ENCODE results near the gene GPATCH11. TPM values are rescaled to one million over a fixed set of nuclear protein-coding genes. Genes with fewer than 3 reads are reported as not detected.

The GPATCH11 gene
- total and polyA plus RNA-seq, 2 of the 4 experiments (the other 2 are of a cell fraction), result 3.9 to 4.7 TPM

GRCh38 chr2:37052600-37053332 lies 31.6 kb upstream of the GPATCH11 start:
- TF ChIP-seq BHLHE40 (IDR thresholded peaks at IDR 0.05; ENCODE audit: low read depth, low read length), result no peak
- no peak for TF ChIP-seq RCOR1 (IDR thresholded peaks at IDR 0.05; ENCODE audit: insufficient replicate concordance, low read length)
- no peak for TF ChIP-seq USF2 (IDR thresholded peaks at IDR 0.05; ENCODE audit: low read depth, low read length)
- TF ChIP-seq ELK1 (IDR thresholded peaks at IDR 0.05; ENCODE audit: borderline replicate concordance, low read depth, low read length), result no peak
- no peak for TF ChIP-seq CHD1 (IDR thresholded peaks at IDR 0.05; ENCODE audit: low read depth, low read length)
- no peak for TF ChIP-seq MXI1 (IDR thresholded peaks at IDR 0.05; ENCODE audit: borderline replicate concordance, low read depth, low read length)
- TF ChIP-seq SMC3 (IDR thresholded peaks at IDR 0.05; ENCODE audit: low read depth, low read length), result no peak
- no peak for TF ChIP-seq RFX5 (IDR thresholded peaks at IDR 0.05; ENCODE audit: low read depth, low read length)
- no peak for TF ChIP-seq CEBPB (IDR thresholded peaks at IDR 0.05; ENCODE audit: low read depth, low read length)
- TF ChIP-seq CTCF (conservative IDR thresholded peaks at IDR 0.05; ENCODE audit: low read depth, low read length), result no peak
- no peak for TF ChIP-seq MAFK (IDR thresholded peaks at IDR 0.05; ENCODE audit: low read depth, low read length)
- no peak for TF ChIP-seq FOS (IDR thresholded peaks at IDR 0.05; ENCODE audit: low read depth, low read length)
- no peak for TF ChIP-seq NFE2L2 (IDR thresholded peaks at IDR 0.05; ENCODE audit: low read depth, low read length)
- TF ChIP-seq POLR2A (IDR thresholded peaks at IDR 0.05; ENCODE audit: low read depth, low read length), result no peak
- TF ChIP-seq RAD21 (IDR thresholded peaks at IDR 0.05; ENCODE audit: low read length), result no peak
- no peak for TF ChIP-seq MAZ (IDR thresholded peaks at IDR 0.05; ENCODE audit: borderline replicate concordance, low read depth, low read length)
- Histone ChIP-seq H3K4me1 (ENCODE audit: control insufficient read depth, insufficient read depth, low read length) (no peaks in the 10 kb centered on the region), H3K9me1 (ENCODE audit: insufficient read depth, low read length) (no peaks in the 10 kb centered on the region), H2AK5ac (ENCODE audit: low read depth, low read length) (no peak overlapping the region), H2BK5ac (ENCODE audit: low read depth, low read length, poor library complexity, severe bottlenecking) (no peak overlapping the region), H2BK15ac (ENCODE audit: low read depth, low read length) (no peak overlapping the region), H3K4me3 (ENCODE audit: insufficient read depth, low read depth, low read length) (no peak overlapping the region), H3K79me1 (ENCODE audit: low read depth in 1 of 2, low read length in 2 of 2) (no peaks in the 10 kb centered on the region; a peak in 1 of 4 replicates), H3K4me2 (ENCODE audit: low read depth, low read length) (no peak overlapping the region), H3K27ac (ENCODE audit: insufficient read depth, low read length) (no peak overlapping the region), H4K91ac (ENCODE audit: insufficient read depth, low read depth, low read length) (no peak overlapping the region), H3K23ac (ENCODE audit: low read depth, low read length) (no peak overlapping the region), H3K27me3 (ENCODE audit: control insufficient read depth, insufficient read depth, low read length) (no peaks in the 10 kb centered on the region), H3K18ac (ENCODE audit: low read depth, low read length) (no peak overlapping the region), H4K8ac (ENCODE audit: low read depth in 2 of 2, low read length in 2 of 2) (no peak overlapping the region), H2BK20ac (ENCODE audit: low read depth, low read length) (no peak overlapping the region), H3K4ac (ENCODE audit: low read depth, low read length) (no peak overlapping the region), H4K20me1 (ENCODE audit: insufficient read depth, low read length) (no peaks in the 10 kb centered on the region), H3K56ac (ENCODE audit: extremely low read depth, insufficient read depth, low read length) (no peak overlapping the region), H2AFZ (replicated peaks; ENCODE audit: low read length, poor library complexity) (no peak overlapping the region), H3K9me3 (ENCODE audit: control insufficient read depth, insufficient read depth, low read length) (no peaks in the 10 kb centered on the region), H4K5ac (ENCODE audit: low read depth, low read length) (no peak overlapping the region), H2AK9ac (replicated peaks; ENCODE audit: low read depth, low read length, poor library complexity) (no peak overlapping the region), H2BK120ac (ENCODE audit: low read depth, low read length) (no peak overlapping the region), H3K14ac (replicated peaks; ENCODE audit: low read depth, low read length) (no peak overlapping the region), H3K36me3 (ENCODE audit: control insufficient read depth, insufficient read depth, low read length) (peaks cover 14% of the 10 kb centered on the region), H3K9ac (ENCODE audit: low read depth, low read length) (no peak overlapping the region)
- in situ Hi-C loops (cut with MboI; ENCODE audit: low sequenced_read_pairs) (no loop called here), intact Hi-C loops (cut with micrococcal nuclease) (no loop called here), dilution Hi-C loops (cut with HindIII; ENCODE audit: low sequenced_read_pairs, unreplicated experiment) (no loop called here)
- ATAC-seq (ENCODE audit: low read depth) (no peak), DNase-seq (no peak)
- CTCF ChIA-PET, result no interaction called here
- no CpG with 5 or more reads among the region's 5 CpGs for WGBS, 2 experiments (ENCODE audit: extremely low coverage in 2 of 2, insufficient read length in 1 of 2)
- BruUV-seq (replicated peaks), result no TSS peak
- POLR2A ChIA-PET (ENCODE audit: unreplicated experiment), result no interaction called here

Data from IMR-90 (cell line).